Calu3 (cell line): ENCODE measurements around the gene ASAP2. TPM values are rescaled to one million over a fixed set of nuclear protein-coding genes. Genes with fewer than 3 reads are reported as not detected.

ENCODE experiments used
- BruUV-seq: library from RNA; stranded (reverse); fragments of 400-500 nt; replicated peaks from 2 replicates; lab custom pipeline; 2021; lab: Mats Ljungman, UMichigan
- CTCF ChIA-PET: fragments of 300-600 bp; sonication (Branson Sonifier 250); formaldehyde crosslinking; loops from one replicate; lab custom pipeline; 2022; ENCODE audit warnings: antibody characterized with exemption; lab: Charles Lee
- DNase-seq: peaks from one replicate; pipeline ENCODE4 v3.0.0; 2022
- H3K27ac Mint-ChIP-seq: one replicate; pipeline ENCODE4 v1.8.0; 2022; ENCODE audit warnings: mixed read lengths; ENCODE audit not compliant: unreplicated experiment
- H3K27me3 Mint-ChIP-seq: one replicate; pipeline ENCODE4 v1.8.0; 2022; ENCODE audit warnings: mixed read lengths; ENCODE audit not compliant: unreplicated experiment
- H3K36me3 Mint-ChIP-seq: one replicate; pipeline ENCODE4 v1.8.0; 2022; ENCODE audit warnings: mild to moderate bottlenecking, moderate library complexity, mixed read lengths; ENCODE audit not compliant: insufficient read depth, unreplicated experiment
- H3K4me1 Mint-ChIP-seq: one replicate; pipeline ENCODE4 v1.8.0; 2022; ENCODE audit warnings: mild to moderate bottlenecking, low read depth, mixed read lengths; ENCODE audit not compliant: unreplicated experiment
- H3K4me3 Mint-ChIP-seq: one replicate; pipeline ENCODE4 v1.8.0; 2022; ENCODE audit warnings: mild to moderate bottlenecking, low read depth, moderate library complexity, mixed read lengths; ENCODE audit not compliant: unreplicated experiment
- H3K9me3 Mint-ChIP-seq: one replicate; pipeline ENCODE4 v1.8.0; 2022; ENCODE audit warnings: low read depth, mixed read lengths; ENCODE audit not compliant: unreplicated experiment
- CTCF ChIP-seq: fragments of 200-600 bp; IDR thresholded peaks from one replicate; pipeline ENCODE4 v1.8.0; 2022; ENCODE audit warnings: antibody characterized with exemption; ENCODE audit not compliant: unreplicated experiment
- intact Hi-C: fragments of 100-400 bp; cut with micrococcal nuclease; formaldehyde crosslinking; loops from one replicate; pipeline ENCODE4 v1.10.0; 2022; ENCODE audit not compliant: unreplicated experiment
- total RNA-seq: library from RNA; stranded (reverse); gene quantifications from 2 replicates; pipeline ENCODE4 v1.2.3, GENCODE V29; 2022

Gene ASAP2
- total RNA-seq, 1 experiment from 2014 or later = 78.6 TPM

GRCh38 chr2:9333591-9334171, 127.1 kb downstream of the ASAP2 start:
- H3K4me1 Mint-ChIP-seq = peaks cover 61% of the 10 kb centered on the region
- H3K27ac Mint-ChIP-seq = peak overlapping the region; percentile 76
- peak; percentile 35 for TF ChIP-seq CTCF
- CTCF ChIA-PET = interaction anchor here (0.6 to 1.6 kb wide), 10 partner anchors 31 to 191 kb away, joined by 3 to 13 read pairs (median 5); partner anchors contain the start of gene ASAP2
- no peak overlapping the region for H3K4me3 Mint-ChIP-seq
- DNase-seq = peak; percentile 74
- intact Hi-C loops = loop anchor here (1.0 to 5.0 kb wide), 4 partner anchors 46 to 190 kb away; no protein-coding TSS in a partner anchor
- no peaks in the 10 kb centered on the region for H3K9me3 Mint-ChIP-seq
- no TSS peak for BruUV-seq
- H3K36me3 Mint-ChIP-seq = peaks cover 55% of the 10 kb centered on the region
- no peaks in the 10 kb centered on the region for H3K27me3 Mint-ChIP-seq

- Mint-ChIP-seq H3K4me1 (peaks cover 60% of the 10 kb centered on the region), H3K36me3 (peaks cover 48% of the 10 kb centered on the region), H3K4me3 (no peak overlapping the region), H3K9me3 (no peaks in the 10 kb centered on the region), H3K27ac (no peak overlapping the region), H3K27me3 (no peaks in the 10 kb centered on the region)
- BruUV-seq = no TSS peak
- intact Hi-C loops = loop anchor here (5.0 kb wide), 1 partner anchor 47 kb away; no protein-coding TSS in a partner anchor
- TF ChIP-seq CTCF = no peak
- CTCF ChIA-PET = no interaction called here
- DNase-seq = no peak
These were observed 128.1 kb downstream of the ASAP2 start for GRCh38 chr2:9334761-9335160.

- Mint-ChIP-seq H3K27me3 (no peaks in the 10 kb centered on the region), H3K27ac (no peak overlapping the region), H3K9me3 (no peaks in the 10 kb centered on the region), H3K4me1 (peaks cover 54% of the 10 kb centered on the region), H3K36me3 (peaks cover 44% of the 10 kb centered on the region), H3K4me3 (no peak overlapping the region)
- no TSS peak for BruUV-seq
- no peak for TF ChIP-seq CTCF
- intact Hi-C loops = no loop called here
- CTCF ChIA-PET = no interaction called here
- DNase-seq = no peak
These were observed 128.8 kb downstream of the ASAP2 start for GRCh38 chr2:9335322-9335832.

- CTCF ChIA-PET = no interaction called here
- intact Hi-C loops = no loop called here
- Mint-ChIP-seq H3K9me3 (no peaks in the 10 kb centered on the region), H3K4me1 (peaks cover 54% of the 10 kb centered on the region), H3K36me3 (peaks cover 38% of the 10 kb centered on the region), H3K27me3 (no peaks in the 10 kb centered on the region), H3K27ac (no peak overlapping the region), H3K4me3 (no peak overlapping the region)
- TF ChIP-seq CTCF = no peak
- BruUV-seq = no TSS peak
- no peak for DNase-seq
These were observed 129.6 kb downstream of the ASAP2 start for GRCh38 chr2:9336241-9336575.
